NCI-H1417 treated with DMSO at 0.1 percent for 48 hours (cell line): ENCODE results near the gene CRYBG1.

Source experiments
- DNase-seq: peaks from one replicate; lab custom pipeline; 2025; lab: John Stamatoyannopoulos, UW

Gene CRYBG1

GRCh38 chr6:106462923-106463557 is 102.5 kb downstream of the CRYBG1 start:
- no peak for DNase-seq

DNA sequence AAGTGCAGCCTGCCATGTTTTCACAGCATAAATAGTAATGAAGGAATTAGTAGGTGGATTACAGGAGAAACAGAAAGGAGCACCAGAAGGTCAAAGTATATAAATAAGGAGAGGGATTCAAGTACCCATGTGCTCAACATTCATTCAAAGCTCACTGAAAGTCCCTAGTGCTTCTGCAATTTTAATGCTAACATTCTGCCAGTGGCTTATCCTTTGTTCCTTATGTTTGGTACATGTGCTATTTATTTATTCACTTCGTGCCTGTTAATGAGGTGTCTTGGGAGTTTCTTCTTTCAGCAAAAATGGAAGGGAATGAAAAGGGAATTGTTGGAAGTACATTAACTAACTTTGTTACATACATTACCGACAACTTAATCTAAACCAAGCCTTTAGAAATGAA is 105.7 kb downstream of the CRYBG1 start:
- no peak for DNase-seq

DNA sequence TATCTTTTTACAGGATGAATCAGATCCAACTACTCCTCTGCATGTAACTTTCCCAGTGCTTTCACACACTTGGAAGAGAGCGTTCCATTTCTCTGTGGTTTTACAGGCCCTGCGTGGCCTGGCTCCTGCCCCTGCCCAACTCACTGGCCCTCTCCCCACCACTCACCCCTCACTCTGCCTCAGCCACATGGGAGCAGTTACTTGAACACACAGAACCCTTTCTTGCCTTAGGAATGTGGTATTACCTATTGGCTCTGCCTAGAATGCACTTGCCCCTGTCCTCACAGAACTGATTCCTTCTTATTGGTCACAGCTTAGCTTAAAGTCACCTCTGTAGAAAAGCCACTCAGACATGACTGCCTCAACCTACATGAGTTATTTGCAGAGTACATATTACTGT is 108.4 kb downstream of the CRYBG1 start:
- DNase-seq, result no peak

DNA sequence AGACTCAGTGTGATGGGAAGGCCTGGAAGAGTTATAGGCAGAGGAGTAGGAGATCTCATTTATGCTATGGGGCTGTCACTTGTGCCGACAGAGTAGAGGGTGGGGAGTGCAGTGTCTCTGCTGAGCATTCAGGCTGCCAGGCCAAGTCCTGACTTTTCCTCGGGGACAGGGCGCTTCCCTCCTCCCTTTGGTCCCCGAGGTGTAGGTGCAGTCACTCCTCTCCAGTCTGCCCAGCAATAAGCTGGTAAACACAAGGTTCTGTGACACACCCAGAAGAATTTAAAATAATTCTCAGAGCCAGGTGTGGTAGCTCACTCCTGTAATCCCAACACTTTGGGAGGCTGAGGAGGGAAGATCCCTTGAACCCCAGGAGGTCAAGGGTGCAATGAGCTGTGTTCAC is 109.4 kb downstream of the CRYBG1 start:
- DNase-seq, result no peak

GRCh38 chr6:106470316-106470715 is 109.8 kb downstream of the CRYBG1 start:
- DNase-seq, result no peak

- DNase-seq, result no peak
Observed at GRCh38 chr6:106470811-106471210, 110.3 kb downstream of the CRYBG1 start.

DNA sequence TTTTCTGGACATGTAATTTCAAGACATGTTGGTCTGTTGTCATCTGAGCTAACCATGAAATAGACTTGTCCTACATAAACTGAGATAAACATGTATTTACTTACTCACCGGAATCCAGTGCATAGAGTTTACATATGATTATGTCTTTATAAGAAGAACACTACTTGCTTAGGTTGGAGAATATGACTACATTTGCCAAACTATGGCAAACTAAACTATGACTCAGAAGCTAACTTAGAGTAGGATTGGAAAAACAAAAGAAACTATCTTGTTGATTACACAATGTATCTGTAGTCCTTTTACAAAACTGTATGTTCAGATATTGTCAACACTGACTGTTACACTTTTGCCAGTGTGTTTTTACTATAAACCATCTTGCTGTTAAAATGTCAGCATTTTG is 113.3 kb downstream of the CRYBG1 start:
- DNase-seq, result no peak

DNA sequence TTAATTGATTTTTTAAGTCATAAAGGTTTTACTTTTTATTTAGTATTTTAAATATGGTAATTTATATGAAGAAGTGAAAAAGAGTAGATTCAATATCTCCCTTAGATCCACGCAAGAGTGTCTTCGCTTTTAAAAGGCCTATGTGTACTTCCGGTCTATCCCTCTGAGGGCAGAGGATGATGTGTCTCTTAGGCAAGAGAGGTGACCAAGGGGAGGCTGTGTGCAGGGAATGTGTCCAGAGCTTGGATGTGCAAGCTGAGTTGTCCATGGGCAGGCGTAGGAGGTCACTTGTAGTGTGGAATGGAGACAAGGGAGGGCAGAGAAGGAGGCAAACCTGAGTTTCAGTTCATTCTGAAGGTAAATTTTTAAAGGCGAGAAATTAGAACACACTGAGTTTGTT is 113.9 kb downstream of the CRYBG1 start:
- DNase-seq, result no peak

DNA sequence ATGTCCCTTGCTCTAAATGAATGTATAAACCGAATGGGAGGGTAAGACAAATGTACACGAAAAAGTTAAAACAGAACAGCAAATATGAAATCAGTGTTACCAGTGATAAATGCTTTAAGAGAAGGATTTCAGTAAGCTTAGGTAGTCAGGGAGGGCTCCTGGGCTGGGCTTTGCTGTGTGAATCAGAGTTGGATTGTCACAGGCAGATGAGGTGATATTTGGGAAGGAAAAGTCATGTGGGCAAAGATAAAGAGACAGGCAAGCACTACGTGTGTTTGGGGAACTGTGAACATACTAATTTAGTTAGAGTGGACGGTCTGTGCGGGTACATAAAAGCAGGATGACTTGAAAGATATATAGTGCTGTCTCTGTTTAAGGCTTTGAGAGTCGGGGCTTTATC is 114.8 kb downstream of the CRYBG1 start:
- no peak for DNase-seq

DNA sequence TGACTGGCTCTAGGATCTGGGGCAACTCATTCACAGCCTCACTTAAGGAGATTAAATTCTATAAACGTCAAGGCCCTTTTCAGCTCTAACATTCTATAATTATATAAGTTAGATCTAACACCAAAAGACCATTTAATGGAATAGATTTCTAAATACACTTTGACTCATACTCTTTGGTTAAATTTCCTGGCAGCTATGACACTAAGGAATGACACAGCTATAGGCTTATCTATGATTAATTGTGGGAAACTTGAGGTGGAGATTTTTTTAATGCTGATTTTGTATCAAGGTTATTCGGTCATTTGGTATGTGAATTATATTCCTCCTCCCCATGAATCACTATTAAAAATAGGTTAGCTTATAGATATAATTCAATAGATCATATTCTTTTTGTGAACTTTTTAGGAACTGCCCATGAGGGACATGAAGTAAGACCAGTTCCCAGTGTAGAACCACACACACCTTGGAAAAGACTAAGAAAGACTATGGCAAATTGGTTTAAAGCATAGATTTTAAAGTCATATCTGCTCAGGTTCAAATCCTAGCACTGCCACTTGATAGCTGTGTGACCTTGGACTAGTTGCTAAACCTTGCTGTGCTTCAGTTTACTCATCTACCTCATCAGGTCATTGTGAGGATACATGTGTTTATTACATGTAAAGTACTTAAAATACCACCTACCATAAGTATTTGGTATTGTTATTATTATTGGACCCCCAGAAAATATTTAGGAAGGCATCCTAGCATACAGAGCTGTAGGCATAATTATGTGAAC is 116.0 kb downstream of the CRYBG1 start:
- no peak for DNase-seq

GRCh38 chr6:106477146-106477545 is 116.6 kb downstream of the CRYBG1 start:
- no peak for DNase-seq

DNA sequence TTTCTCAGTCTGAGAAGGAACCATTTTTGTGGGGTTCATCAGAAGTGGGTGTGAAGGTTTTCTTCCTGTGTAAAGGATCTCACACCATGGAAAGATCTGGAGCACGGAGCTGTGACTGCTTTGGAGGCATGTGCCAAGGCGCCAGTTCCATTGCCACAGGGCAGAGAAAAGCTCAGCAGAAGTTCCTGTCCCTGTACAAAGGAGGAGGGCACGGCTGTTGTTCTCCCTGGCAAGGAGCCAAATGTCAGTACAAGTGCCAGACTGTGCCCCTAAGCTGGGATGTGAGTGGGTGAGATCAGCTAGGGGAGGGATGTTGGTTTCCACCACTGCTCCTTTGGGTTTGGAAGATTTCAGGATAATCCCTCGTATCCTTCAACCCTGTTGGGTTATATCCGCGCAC is 117.3 kb downstream of the CRYBG1 start:
- DNase-seq, result no peak

DNA sequence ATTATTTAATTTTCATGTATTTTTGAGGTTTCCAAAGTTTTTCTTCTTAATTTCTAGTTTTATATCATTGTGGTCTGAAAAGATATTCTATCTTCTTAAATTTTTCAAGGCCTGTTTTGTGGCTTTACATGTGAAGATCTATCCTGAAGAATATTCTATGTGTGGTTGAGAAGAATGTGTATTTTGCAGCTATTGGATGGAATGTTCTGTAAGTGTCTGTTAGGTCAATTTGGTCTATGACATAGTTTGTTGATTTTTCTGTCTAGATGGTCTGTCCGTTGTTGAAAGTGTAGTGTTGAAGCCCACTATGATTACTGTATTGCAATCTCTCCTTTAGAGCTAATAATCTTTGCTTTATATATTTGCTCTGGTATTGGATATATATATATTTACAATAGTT is 125.7 kb downstream of the CRYBG1 start:
- no peak for DNase-seq

GRCh38 chr6:106488494-106489370 is 128.2 kb downstream of the CRYBG1 start:
- DNase-seq, result no peak

DNA sequence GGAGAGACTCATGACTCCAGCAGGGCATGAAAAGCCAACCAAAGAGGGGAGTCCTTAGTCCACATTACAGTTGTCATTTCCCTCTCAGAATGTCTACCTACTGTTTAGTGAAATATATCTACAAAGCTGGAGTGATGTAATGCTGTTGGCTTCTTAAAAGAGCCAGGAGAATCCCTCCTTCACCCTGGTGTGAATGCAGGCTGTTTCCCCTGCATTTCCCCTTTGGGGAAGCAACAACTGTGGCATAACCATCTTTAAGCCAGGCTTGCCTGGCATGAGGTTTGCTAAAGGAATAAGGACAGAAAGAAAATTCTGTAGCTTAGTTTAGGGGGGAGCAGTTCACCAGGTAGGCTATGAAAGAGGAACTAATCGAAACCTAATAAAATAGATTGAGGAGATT is 129.5 kb downstream of the CRYBG1 start:
- DNase-seq, result no peak

GRCh38 chr6:106490436-106490835 is 129.9 kb downstream of the CRYBG1 start:
- DNase-seq, result no peak

DNA sequence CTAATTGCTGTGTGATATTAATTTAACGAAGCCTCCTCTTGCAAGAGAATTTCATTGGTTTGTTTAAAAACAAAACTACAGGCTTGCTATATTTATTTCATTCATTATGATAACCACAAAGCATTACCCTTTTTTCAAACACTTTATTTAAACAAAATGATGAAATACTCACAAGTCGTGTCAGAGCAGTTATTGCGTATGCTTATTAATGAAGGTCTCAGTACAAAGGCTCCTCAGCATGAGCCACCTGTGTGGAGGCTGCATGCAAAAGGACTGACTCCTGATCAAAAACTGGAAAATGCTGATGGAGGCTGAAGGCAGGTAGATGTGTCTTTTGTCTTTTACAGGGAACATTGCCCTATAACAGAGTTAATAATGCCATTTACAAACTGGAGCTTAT is 130.5 kb downstream of the CRYBG1 start:
- no peak for DNase-seq

DNA sequence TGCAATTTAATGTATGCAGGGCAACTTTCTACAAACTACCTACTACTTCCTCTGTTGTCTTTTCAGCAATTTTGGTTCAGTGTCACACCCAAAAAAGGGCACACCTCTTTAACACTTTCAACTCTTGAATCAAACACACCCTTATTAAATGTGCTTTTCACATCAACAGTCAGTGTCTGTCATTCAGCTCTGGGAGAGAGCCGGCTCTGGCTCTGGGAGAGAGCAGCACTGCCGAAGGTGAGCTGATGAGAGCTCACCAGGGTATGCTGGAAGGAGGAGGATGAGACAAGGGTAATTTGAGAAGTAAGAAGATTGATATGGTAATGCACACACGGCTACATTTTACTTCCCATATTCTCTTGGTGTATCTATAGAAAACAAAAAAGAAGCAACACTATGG is 134.5 kb downstream of the CRYBG1 start:
- DNase-seq, result no peak

DNA sequence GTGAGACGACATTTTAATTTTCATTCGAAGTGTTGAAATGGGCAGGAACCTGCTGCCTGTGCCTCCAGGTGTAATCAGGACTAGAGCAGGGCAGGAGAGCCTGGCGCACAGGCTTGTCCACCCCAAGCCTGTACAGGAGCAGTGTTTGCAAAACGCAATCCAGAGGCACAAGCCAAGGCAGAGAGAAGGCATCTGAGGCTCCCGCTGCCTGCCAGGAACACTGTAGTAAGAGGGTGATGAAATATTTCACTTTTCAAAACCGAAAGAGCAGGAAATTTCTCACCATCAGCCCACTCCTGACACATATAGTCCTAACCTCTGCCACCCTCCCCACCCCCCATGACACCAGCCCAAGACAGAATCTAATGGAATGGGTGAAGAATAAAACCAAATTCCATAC is 136.3 kb downstream of the CRYBG1 start:
- no peak for DNase-seq

DNA sequence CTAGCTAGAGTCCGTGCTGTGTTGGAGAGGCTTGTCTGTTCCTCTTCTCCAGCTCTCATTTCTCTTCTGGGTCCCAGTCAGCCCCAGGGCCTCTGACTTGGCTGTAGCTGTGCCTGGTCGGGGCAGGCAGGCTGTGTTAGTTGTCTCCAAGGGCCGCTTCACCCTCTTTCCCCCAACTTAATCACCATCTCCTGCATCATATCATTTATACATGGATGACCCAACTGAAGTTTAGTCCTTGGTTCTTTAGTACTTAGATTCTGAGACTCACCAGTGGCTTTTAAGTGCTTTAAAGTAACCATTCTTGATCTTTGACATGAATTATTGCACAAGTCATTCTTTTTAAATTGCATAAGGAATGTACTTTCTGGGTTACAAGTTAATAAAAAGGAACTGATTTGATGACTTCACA is 141.4 kb downstream of the CRYBG1 start:
- DNase-seq, result no peak

GRCh38 chr6:106502559-106502958 is 142.0 kb downstream of the CRYBG1 start:
- DNase-seq, result no peak

GRCh38 chr6:106508277-106508676 is 147.8 kb downstream of the CRYBG1 start:
- no peak for DNase-seq

- DNase-seq, result no peak
Observed at GRCh38 chr6:106508834-106509233, 148.3 kb downstream of the CRYBG1 start.
